GM23248 (cell line): ENCODE results near the gene ASAP2.

Experiments used
- EZH2 ChIP-seq: fragments of 200-600 bp; sonication (generic); IDR thresholded peaks from 2 replicates; pipeline ENCODE4 v1.6.1; 2018; ENCODE audit warnings: antibody characterized with exemption, mild to moderate bottlenecking; ENCODE audit not compliant: insufficient read depth, poor library complexity, severe bottlenecking
- EZH2phosphoT487 ChIP-seq: fragments of 200-600 bp; sonication (generic); IDR thresholded peaks from 2 replicates; pipeline ENCODE4 v1.6.1; 2018; ENCODE audit warnings: antibody characterized with exemption, moderate library complexity, mild to moderate bottlenecking, low read depth; ENCODE audit not compliant: insufficient read depth

GRCh38 chr2:9417725-9418124 is 211.1 kb downstream of the ASAP2 start:
- TF ChIP-seq EZH2 (no peak), EZH2phosphoT487 (no peak)
